Measurements from ENCODE around the gene UNC13B.

Gene UNC13B

DNA sequence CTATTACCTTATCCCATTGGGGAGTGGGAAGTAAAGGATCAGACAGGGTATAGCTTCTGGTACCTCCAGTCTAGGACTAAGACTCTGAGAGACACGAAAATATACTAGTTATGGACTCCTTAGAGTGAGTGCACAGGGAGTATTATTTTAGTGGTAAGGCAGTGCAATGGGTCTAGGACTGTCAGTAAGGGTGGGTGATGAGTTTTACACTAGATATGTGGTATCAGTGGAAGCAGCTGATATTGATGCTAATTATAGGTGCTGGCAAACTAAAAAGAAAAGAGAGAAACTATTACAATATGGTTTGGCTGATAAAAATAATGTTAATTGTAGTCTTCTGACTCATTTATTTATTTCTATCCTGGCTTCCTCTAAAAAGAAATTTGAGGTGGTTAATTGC lies 118.6 kb downstream of the UNC13B start:
- no peak for DNase-seq

DNA sequence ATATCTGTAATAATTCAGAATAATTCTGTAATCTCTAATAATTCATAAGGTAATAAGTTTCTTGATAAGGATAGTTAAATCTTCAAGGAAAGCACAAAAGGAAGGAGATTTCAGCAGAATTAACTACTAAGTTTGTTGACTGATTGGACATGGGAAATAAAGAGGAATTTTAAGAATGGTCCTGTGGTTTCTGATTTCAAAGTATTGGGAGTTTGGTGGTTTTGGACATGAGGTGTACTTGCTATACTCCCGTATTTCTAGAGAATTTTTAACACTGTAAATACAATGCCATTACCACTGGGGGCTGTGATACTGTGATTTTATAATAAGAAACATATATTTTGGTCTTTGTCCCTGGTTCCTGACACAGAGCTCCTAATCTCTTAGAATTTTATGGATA lies 123.9 kb downstream of the UNC13B start:
- no peak for DNase-seq

DNA sequence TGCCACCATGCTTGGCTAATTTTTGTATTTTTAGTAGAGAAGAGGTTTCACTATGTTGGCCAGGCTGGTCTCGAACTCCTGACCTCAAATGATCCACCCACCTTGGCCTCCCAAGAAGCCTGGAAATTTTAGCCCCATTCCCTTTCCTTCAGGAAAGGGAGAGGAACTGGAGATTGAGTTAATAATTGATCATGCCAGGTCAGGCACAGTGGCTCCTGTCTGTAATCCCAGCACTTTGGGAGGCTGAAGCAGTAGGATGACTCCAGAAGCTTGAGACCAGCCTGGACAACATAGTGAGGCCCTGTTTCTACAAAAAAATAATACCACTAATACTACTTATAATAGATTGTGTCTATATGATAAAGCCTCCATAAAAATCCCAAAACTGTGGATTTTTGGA lies 124.6 kb downstream of the UNC13B start:
- no peak for DNase-seq

DNA sequence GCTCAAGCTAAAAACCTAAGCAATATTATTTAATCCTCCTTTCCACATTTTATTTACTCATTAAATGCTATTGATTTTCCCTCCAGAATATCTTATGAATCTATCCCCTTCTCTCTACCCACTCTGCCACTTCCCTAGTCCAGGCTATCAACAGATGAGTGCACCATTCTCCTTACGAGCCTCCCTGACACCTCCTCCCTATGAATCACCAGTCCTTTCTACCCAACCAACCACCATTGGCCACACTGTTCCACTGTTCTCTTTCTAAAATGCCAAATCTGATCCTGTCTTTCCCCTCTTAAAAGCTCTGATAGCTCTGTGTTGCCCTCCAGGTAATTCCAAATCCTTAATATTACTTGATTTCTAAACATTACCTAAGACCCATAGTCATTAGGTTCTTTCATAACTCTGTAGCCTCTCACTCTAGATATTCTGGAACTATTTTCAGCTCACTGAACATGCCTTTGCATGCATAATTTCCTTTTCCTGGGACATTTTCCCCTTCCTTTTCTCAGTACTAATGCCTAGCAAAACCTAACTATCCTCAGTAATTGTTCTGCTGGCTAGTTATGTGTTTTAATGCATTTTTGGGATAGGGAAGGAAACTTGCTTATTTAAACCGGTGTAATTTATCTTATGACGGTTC lies 126.3 kb downstream of the UNC13B start:
- DNase-seq, result no peak

GRCh38 chr9:35288778-35289177 lies 127.0 kb downstream of the UNC13B start:
- DNase-seq, result no peak

DNA sequence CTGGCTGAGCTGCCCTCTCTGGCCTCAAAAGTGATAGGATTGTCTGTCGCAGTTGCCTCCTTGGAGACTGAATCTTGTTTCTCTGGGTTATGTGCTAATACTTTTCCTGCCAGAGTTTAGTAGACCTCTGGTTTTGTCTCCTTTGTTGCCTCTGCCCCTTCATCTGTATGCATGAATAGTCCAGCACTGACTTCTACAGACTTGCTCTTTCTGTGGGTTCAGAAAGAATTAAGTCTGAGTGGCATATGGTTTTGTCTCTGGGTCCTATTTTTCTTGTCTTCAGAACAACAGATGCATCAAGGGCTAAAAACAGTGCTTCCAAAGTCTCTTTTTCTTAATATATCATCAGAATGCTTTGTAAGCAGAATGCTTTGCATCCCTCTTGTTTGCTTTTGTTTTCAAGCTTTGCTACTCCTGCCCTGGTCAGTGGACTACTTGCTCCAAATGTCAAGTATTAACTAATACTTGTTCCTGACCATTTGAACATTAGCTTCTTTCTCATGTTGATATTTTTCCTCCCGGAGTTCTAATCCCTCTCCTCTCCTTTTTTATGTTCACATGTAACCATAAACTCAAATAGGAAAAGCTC lies 131.7 kb downstream of the UNC13B start:
- DNase-seq, result no peak

GRCh38 chr9:35294066-35294465 lies 132.3 kb downstream of the UNC13B start:
- no peak for DNase-seq

- no peak for DNase-seq
Observed at GRCh38 chr9:35294556-35294955, 132.7 kb downstream of the UNC13B start.

DNA sequence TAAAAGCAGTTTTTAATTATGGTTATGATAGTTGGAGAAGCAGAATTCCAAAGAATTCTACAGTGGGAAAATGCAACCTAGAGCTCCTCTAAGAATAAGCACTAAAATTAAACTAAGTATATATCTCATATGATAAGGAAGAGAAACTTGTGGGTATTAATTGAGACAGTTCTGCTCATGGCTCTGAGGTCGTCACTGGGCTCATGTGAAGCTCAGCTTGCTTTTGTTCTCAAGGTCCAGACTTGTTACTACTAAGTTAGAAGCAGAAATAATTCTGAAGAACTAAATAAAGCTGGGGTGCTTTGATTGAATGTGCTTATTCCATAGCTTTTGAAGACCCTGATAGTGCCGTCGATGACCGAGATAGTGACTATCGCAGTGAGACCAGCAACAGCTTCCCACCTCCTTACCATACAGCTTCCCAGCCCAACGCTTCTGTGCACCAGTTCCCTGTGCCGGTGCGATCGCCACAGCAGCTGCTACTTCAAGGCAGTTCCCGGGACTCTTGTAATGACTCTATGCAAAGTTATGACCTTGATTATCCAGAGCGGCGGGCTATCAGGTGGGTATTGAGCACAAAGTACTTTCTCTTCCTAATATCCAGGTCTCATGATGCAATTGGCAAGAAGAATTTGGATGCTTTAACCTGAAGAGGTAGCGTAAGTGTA lies 133.7 kb downstream of the UNC13B start:
- no peak for DNase-seq

DNA sequence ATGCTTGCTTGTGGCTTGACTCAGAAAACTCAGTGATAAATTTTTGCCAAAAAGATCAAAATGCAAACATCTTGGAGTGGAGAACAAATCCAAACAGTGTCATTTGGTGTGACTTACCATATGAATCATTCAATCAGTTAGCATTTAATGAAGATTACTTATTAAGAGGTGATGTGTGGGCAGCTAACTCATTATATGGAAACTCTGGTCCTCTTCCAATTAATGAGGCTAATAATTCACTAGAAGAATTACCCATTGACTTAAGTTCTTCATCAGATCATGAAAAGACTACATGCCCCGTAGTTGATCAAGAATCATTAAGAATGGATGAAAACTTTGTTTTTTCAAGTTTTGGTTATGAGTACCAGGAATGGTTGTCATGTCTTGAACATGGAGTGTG lies 141.8 kb downstream of the UNC13B start:
- DNase-seq, result no peak

GRCh38 chr9:35306283-35306682 lies 144.5 kb downstream of the UNC13B start:
- no peak for DNase-seq

- DNase-seq, result no peak
Observed at GRCh38 chr9:35308316-35308715, 146.5 kb downstream of the UNC13B start.

DNA sequence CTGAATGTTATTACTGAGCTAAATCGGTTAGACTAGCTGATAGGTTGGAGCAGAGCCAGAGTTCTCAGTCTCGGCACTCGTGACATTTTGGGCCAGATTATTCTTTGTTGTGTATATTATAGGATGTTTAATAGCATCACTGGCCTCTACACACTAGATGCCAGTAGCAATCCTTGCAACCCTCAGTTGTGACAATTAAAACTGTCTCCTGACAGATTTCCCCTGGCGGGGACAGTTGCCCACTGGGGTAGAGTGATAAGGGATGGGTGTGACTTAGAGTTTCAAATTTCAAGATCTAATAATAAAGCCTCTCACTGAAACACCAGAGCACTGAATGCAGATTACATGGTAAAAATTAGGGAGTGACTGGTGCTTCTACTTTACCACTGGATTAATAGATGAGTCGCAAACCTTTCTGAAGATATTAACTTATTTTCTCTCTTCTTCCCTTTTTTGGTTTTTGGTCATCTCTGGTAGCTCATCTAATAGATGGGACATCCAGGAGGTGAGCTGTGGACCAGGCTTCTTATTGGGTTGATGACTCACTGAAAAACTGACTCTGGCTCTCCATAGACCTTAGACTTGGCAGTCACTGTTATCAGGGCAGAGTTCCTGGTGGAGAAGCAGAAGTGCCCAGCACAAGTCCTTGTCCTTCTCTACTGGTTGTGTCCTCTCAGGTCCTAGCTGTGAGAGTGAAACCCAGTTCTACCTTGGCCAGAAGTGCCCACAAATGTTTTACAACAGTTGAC lies 150.3 kb downstream of the UNC13B start:
- no peak for DNase-seq

DNA sequence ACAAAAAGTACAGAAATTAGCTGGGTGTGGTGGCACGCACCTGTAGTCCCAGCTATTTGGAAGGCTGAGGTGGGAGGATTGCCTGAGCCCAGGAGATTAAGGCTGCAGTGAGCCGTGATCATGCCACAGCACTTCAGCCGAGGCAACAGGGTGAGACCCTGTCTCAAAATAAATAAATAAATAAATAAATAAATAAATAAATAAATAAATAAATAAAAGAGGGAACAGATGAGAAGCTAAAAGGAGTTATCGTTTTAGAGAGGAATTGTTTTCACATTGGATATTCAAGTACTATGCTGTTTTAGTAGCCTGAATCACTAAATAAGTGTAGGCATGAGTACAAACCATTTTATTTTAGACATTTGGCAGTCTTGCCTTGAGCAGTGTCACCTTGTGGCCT lies 151.7 kb downstream of the UNC13B start:
- no peak for DNase-seq

GRCh38 chr9:35313916-35314315 lies 152.1 kb downstream of the UNC13B start:
- no peak for DNase-seq

- DNase-seq, result no peak
Observed at GRCh38 chr9:35318741-35319140, 156.9 kb downstream of the UNC13B start.

DNA sequence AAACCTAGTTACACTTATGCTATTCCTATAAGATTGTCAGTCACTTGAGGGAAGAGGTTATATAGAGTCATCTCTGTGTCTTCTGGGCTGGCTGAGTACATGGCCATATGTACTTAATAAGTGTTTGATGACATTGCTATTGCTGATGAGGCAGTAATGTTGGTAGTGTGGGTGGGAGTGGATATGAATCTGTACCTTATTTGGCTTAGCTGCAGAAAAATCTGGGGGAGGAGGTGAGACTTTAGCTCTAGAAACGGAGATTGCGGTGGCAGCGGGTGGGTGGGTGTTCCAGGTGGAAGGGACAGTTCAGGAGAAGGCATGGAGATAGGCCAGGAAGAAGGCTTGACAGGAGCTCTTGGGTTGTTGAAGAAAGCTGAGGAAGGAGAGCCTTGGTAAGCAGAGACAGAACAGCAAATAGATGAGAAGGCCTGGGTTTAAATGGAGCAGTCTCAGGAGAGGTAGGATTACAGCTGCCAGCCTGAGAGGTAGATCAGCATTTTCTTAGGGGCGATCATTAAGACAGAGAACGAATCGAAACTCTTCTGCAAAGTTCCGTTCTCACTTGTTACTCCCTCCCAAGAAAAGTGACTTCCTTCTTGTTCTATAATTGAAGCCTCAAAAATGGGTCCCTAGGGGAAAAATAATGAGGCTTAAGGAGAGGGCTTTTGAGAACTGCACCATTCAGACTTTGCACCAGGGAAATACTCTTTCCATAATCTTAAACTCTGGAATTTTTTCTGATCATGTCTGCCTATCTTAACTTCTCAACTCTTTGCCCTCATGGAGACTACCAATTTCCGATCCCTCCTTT lies 160.5 kb downstream of the UNC13B start:
- DNase-seq, result no peak

- no peak for DNase-seq
Observed at GRCh38 chr9:35324966-35325365, 163.2 kb downstream of the UNC13B start.

GRCh38 chr9:35333551-35333950 lies 171.7 kb downstream of the UNC13B start:
- DNase-seq, result no peak

DNA sequence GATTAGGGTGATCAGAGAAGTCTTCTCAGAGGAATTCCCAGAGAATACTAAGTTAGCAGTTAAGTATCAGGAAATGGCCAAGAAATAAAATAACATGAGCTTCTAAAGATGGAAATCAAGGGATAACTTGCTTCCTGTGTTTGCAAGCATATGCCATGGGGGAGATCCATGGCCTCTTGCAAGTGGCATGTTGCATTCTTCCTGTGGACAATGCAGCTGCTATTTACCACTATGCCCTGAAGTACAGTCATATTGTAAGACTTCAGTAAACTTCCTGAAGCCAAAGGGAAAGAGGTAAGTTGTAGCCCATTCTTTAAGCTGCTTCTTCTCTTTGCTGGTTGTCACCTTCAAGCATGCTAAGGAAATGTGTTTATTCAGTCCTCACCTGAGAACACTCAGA lies 173.4 kb downstream of the UNC13B start:
- DNase-seq, result no peak

DNA sequence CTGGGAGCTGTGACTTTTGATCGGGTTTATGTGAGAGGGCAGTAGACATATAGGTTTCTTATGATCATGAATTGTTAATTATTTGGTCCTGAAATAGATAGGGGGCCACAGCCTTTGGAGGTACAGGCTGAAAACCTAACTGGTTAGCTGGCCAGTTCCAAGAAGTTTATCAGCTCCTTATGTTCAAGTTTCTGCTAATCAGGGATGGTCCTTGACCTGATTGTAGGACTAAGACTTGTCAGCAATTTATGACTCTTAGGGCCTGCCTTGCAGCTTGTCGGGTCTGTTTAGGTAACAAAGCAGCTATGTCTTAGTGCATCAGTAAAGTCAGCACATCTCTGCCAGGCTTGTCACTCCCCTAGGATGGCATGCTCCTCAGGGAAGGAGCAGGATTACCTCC lies 176.3 kb downstream of the UNC13B start:
- DNase-seq, result no peak

DNA sequence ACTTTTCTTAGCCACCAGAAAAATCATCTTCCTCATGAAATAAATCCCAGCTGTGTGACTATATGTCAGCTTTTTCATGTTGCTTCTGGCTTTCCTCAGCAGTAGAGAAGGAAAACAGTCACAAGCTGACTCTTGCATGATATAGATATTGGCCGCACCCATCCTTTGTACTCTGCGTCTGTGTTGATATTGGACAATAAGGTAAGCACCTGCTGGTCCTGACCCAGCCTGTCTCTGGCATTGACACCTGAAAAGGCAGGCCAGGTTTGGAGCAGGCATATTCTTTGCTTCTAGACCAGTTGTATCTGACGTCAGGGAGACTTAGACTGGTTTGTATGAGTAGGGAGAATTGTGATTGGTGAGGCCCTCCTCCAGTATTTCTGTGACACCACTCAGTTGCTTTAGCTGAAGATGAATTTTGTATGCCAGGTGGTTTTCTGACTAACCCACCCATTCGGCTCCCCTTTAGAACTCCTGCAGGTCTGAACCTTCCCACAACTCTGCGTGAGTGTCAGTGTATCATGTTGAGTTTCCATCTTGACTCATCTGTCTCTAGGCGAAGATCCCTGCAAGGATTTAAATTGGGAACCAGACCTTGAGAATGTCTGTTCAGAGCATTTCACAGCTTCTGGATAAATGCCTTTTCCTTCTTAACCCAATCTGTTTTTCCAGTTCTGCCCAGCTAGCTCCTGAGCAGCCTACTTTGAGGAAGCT lies 176.9 kb downstream of the UNC13B start:
- no peak for DNase-seq

Data from stimulated activated CD8-positive, alpha-beta memory T cell treated with anti-CD3 and anti-CD28 coated beads, Interleukin-4, amount 100 ng/mL, for 48 hours (primary cell).